Measurements from ENCODE around the gene ZNF70. TPM values are rescaled to one million over a fixed set of nuclear protein-coding genes. Genes with fewer than 3 reads are reported as not detected.
"Not testable (repeated sequence)": the region's sequence is repeated elsewhere in the genome, so short reads cannot be mapped to it uniquely, and the experiment has no call there.

Gene ZNF70
- total RNA-seq, 1 donor from 2014 or later, result 4.9 TPM

GRCh38 chr22:23744001-23744400 lies 6.9 kb downstream of the ZNF70 start:
- ChIA-PET POLR2A (interaction anchor here (0.5 kb wide), 1 partner anchor 55 kb away, joined by 4 read pairs; no protein-coding TSS in a partner anchor), CTCF (no interaction called here)
- Mint-ChIP-seq H3K4me3 (no peak overlapping the region), H3K9me3 (peaks cover 4% of the 10 kb centered on the region), H3K27me3 (no peaks in the 10 kb centered on the region), H3K4me1 (peaks cover 7% of the 10 kb centered on the region), H3K36me3 (ENCODE audit: low read depth) (peaks cover 22% of the 10 kb centered on the region), H3K27ac (no peak overlapping the region)
- no peak for TF ChIP-seq CTCF (IDR thresholded peaks at IDR 0.05)
- ATAC-seq (ENCODE audit: low read depth) (no peak), DNase-seq (no peak)
- intact Hi-C loops (cut with micrococcal nuclease), result no loop called here

DNA sequence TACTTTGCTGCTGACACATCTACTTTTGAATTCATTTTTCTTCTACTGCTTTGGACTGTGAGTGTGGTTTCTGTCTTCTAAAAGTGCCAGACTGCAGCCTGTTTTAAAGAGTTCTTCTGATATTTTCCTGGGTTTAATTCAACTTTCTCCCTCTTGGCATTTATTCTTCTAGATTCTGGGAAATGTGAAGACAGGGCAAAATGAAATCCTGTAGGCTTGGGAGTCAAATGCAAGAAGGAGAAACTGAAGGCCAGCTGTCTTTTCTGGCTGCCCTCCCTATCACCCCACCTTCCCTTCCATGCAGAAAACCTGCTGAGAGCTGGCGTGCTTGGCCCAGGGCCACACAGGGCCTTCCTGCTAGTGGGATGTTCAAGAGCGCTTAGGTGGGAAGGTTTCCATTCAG lies 7.6 kb downstream of the ZNF70 start:
- no peaks in the 10 kb centered on the region for H3K27me3 Mint-ChIP-seq
- peaks cover 7% of the 10 kb centered on the region for H3K4me1 Mint-ChIP-seq
- ChIA-PET POLR2A (no interaction called here), CTCF (no interaction called here)
- H3K4me3 Mint-ChIP-seq, result no peak overlapping the region
- no peak for TF ChIP-seq CTCF (IDR thresholded peaks at IDR 0.05)
- H3K36me3 Mint-ChIP-seq (ENCODE audit: low read depth), result peaks cover 22% of the 10 kb centered on the region
- no peak for DNase-seq
- intact Hi-C loops (cut with micrococcal nuclease), result no loop called here
- no peak overlapping the region for H3K27ac Mint-ChIP-seq
- no peak for ATAC-seq (ENCODE audit: low read depth)
- peaks cover 4% of the 10 kb centered on the region for H3K9me3 Mint-ChIP-seq

DNA sequence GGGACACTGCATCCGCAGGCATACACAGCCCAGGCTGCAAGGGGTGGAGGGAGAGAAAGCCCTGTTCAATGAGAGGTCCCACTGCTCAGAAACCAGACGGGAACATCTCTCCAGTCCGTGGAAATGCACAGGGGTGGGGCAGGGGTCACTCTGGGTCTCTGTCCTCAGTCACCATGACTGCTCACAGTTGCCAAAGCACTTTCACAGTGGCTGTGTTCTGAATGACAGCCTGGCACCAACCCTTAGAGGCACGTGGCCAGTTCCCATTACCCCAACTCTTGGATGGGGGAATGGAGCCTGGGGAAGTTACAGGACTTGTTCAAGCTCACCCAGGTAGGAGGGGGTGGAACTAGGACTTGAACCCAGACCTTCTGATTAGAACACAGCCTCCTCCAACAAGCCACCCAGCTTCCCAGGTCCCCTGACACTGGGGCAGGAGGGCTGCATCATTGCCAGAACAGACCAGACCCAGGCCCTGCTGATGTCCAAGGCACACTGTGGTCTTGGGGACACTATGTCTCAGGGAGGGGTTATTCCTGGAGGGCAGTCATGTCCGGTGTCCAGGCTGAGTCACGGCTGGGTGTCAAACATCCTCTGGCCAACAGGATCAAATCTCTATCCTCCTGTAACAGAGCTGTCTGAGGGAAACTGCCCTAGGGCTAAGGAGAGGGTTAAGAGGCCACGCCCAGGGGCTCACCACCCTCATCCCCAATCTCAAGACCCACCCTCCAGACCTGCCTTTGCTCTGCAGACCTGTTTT lies 8.2 kb downstream of the ZNF70 start:
- Mint-ChIP-seq H3K27me3 (no peaks in the 10 kb centered on the region), H3K4me1 (peaks cover 7% of the 10 kb centered on the region), H3K4me3 (no peak overlapping the region), H3K36me3 (ENCODE audit: low read depth) (peaks cover 22% of the 10 kb centered on the region), H3K27ac (no peak overlapping the region), H3K9me3 (peaks cover 4% of the 10 kb centered on the region)
- ChIA-PET POLR2A (no interaction called here), CTCF (no interaction called here)
- ATAC-seq (ENCODE audit: low read depth), result no peak
- DNase-seq, result no peak
- intact Hi-C loops (cut with micrococcal nuclease), result no loop called here
- TF ChIP-seq CTCF (IDR thresholded peaks at IDR 0.05), result no peak

GRCh38 chr22:23737696-23738095 lies 13.2 kb downstream of the ZNF70 start:
- intact Hi-C loops (cut with micrococcal nuclease), result no loop called here
- no peak overlapping the region for H3K27ac Mint-ChIP-seq

DNA sequence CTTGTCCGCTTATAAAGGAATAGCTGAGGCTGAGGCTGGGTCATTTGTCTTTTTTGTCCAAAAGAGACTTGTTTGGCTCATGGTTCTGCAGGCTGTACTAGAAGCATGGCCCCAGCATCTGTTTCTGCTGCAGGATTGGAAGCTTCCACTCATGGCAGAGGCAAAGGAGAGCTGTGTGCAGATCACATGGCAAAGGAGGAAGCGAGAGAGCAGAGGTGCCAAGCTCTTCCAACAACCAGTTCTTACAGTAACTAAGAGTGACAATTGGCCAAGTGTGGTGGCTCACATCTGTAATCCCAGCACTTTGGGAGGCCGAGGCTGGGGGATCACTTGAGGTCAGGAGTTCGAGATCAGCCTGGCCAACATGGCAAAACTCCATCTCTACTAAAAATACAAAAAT lies 22.8 kb downstream of the ZNF70 start:
- intact Hi-C loops (cut with micrococcal nuclease); H3K9me3 Mint-ChIP-seq; CTCF ChIA-PET; H3K36me3 Mint-ChIP-seq (ENCODE audit: low read depth); H3K27ac Mint-ChIP-seq; H3K4me3 Mint-ChIP-seq; H3K4me1 Mint-ChIP-seq; POLR2A ChIA-PET; DNase-seq; ATAC-seq (ENCODE audit: low read depth); H3K27me3 Mint-ChIP-seq: not testable (repeated sequence)

More at GRCh38 chr22:23737696-23738095, 13.2 kb downstream of the ZNF70 start:
- no peak for ATAC-seq (ENCODE audit: low read depth)
- Mint-ChIP-seq H3K27me3 (no peaks in the 10 kb centered on the region), H3K4me3 (no peak overlapping the region), H3K9me3 (no peaks in the 10 kb centered on the region), H3K36me3 (ENCODE audit: low read depth) (no peaks in the 10 kb centered on the region), H3K4me1 (no peaks in the 10 kb centered on the region)
- POLR2A ChIA-PET, result interaction anchor here (0.7 to 3.0 kb wide), 2 partner anchors 14 to 637 kb away, joined by 9 to 11 read pairs; partner anchors contain the start of gene ZNF70
- DNase-seq, result no peak
- CTCF ChIA-PET, result interaction anchor here (3.5 kb wide), 1 partner anchor 111 kb away, joined by 18 read pairs; no protein-coding TSS in a partner anchor
- no peak for TF ChIP-seq CTCF (IDR thresholded peaks at IDR 0.05)

Measured in activated B cell treated with CpG ODN at 0.5 μM for 24 hours (primary cell).